GM12874 (cell line): Measurements from ENCODE around the gene CHRM3.

Experiments
- TF ChIP-seq, protein P1 (sequence below): IDR thresholded peaks from 2 replicates; pipeline ENCODE4 v1.5.1; 2011; ENCODE audit warnings: low read depth, mild to moderate bottlenecking, control low read depth, low read length, moderate library complexity; ENCODE audit not compliant: insufficient read depth

Gene CHRM3

DNA sequence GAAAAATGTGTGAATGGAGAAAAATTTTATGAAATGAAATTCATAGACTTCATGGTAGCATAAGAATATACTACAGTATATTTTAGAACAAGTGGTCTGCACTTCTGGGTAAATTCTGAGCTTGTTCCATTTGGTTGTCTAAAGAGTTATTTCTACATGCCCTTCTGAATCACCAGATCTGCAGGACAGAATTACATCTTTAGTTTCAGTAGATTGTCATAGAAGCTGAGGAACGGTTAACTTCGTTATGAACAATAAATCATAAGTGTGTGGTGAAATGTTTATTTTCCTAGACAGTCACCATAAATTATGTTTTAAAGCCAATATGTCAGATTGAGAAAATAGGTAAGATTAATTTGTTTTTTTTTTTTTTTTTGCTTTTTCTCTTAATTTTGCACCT lies 30.9 kb downstream of the CHRM3 start:
- TF ChIP-seq, protein P1, sequence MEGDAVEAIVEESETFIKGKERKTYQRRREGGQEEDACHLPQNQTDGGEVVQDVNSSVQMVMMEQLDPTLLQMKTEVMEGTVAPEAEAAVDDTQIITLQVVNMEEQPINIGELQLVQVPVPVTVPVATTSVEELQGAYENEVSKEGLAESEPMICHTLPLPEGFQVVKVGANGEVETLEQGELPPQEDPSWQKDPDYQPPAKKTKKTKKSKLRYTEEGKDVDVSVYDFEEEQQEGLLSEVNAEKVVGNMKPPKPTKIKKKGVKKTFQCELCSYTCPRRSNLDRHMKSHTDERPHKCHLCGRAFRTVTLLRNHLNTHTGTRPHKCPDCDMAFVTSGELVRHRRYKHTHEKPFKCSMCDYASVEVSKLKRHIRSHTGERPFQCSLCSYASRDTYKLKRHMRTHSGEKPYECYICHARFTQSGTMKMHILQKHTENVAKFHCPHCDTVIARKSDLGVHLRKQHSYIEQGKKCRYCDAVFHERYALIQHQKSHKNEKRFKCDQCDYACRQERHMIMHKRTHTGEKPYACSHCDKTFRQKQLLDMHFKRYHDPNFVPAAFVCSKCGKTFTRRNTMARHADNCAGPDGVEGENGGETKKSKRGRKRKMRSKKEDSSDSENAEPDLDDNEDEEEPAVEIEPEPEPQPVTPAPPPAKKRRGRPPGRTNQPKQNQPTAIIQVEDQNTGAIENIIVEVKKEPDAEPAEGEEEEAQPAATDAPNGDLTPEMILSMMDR, result no peak

DNA sequence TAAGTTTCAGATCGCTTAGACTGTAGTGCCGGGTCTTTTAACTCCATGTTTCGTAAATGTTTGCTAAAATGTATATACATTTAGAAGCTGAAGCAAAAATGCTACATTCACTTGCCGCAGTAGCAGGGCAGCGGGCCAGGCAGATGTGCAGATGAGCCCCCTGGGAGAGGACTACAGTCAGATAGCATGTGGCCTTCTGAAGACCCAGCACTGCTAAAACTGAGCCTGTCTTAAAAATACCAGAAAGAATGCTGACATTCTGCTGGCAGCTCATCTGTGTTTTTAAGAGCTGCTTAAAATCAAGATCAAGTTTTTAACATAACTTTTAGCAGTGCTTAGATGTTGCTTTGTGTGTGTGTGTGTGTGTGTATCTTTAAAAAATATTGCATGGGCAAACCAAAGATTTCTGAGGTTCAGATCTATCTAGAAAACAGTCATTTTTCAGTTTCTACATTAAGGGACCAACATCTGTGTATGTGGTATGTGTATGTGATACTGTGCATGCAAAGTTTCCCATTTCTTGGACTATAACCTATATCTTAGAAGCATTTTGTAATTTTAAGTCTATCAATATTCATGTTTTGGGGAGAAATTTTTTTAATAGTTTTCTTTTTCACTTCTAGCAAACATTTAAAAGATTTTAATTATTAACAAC lies 31.7 kb downstream of the CHRM3 start:
- TF ChIP-seq, protein P1, result no peak

DNA sequence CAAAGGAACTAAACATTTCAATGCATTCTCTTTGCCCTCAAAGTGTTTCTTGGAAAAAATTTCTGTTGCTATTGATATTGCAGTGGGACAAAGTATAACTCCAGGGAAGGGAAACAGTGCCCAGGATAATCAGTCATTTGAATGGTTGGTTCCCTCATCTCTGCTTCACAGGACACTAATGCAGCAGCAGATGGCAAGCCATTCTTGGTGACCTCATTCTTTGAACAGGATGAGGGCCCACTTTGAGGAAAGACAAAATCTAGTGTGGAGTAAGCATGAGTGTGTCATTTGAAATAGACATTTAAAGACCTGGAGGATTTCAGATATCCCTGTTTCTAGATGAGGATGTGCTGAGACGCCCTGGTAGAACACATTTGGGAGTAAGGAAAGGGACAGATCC lies 32.3 kb downstream of the CHRM3 start:
- TF ChIP-seq, protein P1, result no peak

DNA sequence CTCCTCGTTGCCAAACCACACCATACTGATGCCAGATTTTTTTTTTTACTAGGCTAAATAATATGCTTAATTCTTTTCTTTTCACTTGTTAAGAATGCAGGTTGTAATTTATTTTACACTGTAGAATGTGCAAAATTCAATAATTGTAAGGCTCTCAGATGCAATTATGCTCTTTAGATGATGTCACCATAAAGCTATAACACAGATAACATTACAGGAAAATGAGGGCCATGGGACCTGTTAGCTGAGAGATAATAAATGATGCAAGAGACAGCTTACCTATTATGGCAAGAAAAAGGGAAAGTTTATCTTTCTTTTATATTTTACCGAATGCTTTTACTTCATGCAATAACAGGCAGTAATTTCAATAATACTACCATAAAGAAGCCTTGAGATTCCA lies 35.4 kb downstream of the CHRM3 start:
- TF ChIP-seq, protein P1, result no peak

DNA sequence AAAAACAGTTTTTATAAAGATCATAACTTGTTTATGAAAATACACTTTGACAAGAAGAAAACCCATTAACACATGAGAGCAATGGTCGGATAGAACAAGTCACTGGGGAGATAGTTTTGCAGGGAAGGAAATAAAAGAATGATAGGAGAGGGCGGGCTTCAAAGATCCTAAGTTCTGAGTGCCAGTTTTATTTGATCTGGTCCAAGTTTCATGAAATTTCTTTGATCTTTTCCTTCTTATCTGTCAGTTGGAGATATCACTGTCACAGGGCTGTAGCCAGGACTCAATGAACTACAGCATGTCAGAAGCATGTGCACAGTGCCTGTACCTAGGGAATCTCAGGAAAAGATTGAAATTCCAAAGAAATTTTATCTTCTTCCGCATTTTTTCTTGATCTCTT lies 36.5 kb downstream of the CHRM3 start:
- TF ChIP-seq, protein P1, result no peak

DNA sequence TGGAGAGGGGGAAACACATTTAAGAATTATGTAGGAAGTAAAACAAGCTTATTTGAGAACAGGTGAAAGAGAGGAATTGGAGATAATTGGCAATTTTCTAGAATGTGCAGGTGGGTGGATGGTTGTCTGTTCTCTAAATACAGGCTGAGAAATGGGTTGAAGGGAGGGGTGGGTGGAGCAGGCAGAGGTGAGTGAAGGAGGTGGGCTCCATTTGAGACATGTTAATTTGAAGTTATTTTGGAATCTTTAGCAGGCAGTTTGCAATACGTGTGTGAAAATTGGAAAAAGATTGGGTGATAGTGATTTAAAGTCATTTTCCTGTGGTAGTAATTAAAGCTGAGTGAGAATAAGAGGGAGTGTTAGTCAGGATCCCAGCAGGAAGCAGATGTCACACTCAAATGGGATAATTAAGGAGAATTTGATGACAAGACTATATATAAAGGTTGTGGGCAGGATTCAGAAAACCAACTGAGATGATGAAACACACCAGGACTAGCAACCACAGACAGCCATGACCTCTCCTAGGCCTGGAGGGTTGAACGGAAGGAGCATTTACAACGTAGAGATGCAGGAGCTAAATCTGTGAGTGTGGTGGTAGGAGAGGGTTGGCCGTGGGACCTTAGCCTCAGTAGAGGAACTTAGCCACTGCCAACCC lies 40.6 kb downstream of the CHRM3 start:
- TF ChIP-seq, protein P1, result no peak

DNA sequence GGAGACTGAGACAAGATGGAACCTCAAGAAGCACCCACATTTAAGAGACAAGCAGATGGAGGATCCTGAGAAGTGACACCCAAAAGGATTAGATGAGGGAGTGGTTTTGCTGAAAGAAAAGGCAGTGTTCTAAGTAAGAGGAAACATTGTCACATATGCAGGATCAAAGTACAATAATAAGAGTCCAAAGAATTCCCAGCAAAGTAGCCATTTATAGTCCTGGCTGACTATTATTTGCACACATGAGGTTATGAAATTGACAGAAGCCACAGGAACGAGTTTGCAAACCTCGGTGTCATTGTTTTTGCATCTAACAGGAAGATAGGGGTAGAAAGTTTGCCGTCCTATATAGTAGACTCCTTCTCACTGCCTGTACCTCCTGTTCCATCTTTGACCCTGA lies 41.3 kb downstream of the CHRM3 start:
- TF ChIP-seq, protein P1, result no peak
